ENCODE results near the gene PITX2.

Gene PITX2

DNA sequence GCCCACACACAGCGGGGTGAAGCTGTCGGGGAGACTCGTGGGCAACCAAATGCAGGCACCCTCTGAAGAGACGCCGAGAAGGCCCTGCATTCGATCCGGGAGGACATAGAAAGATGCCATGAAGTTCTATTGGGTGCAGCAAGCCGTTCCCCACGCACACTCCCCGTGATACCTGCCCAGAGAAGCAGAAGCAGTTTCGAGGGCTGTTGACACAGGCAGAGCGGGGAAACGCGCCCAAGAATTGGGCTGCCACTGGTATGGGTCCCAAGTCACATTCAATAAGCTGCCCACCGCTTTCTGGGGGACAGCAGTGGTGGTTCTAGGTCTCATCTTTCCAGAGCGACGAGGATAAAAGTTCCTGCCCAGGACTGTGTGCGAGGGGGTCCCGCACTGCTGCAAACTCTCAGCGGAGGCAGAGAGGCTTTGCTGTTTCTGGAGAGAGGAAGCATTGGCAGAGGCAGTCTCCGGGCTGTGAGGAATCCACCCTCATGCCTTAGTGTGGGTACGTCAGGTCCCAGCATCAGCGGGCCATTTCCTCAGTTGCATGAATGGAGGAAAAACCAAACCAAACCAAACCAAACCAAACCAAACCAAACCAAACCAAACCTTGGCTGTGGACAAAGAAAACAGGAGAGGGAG is 10.1 kb downstream of the PITX2 start:
- Histone ChIP-seq H3K79me2 (ENCODE audit: insufficient read depth, low read length) (no peaks in the 10 kb centered on the region), H4K20me1 (ENCODE audit: insufficient read depth, low read length) (no peaks in the 10 kb centered on the region), H2AFZ (ENCODE audit: low read length) (no peak overlapping the region), H3K4me3 (ENCODE audit: low read depth, low read length, poor library complexity, severe bottlenecking) (no peak overlapping the region), H3K9me3 (ENCODE audit: low read length) (no peaks in the 10 kb centered on the region), H3K4me1 (ENCODE audit: insufficient read depth, low read length, severe bottlenecking) (no peaks in the 10 kb centered on the region), H3K36me3 (ENCODE audit: insufficient read depth, low read length) (no peaks in the 10 kb centered on the region), H3K4me2 (ENCODE audit: low read length) (no peak overlapping the region), H3F3A (ENCODE audit: insufficient read depth, low read length) (no peaks in the 10 kb centered on the region), H3K9me2 (ENCODE audit: low read depth, low read length) (no peaks in the 10 kb centered on the region), H3K27ac (ENCODE audit: low read depth, low read length, poor library complexity, severe bottlenecking) (no peak overlapping the region), H3K27me3 (ENCODE audit: insufficient read depth, low read length) (no peaks in the 10 kb centered on the region), H3K9ac (ENCODE audit: low read length) (no peak overlapping the region)
- TF ChIP-seq, protein P1, sequence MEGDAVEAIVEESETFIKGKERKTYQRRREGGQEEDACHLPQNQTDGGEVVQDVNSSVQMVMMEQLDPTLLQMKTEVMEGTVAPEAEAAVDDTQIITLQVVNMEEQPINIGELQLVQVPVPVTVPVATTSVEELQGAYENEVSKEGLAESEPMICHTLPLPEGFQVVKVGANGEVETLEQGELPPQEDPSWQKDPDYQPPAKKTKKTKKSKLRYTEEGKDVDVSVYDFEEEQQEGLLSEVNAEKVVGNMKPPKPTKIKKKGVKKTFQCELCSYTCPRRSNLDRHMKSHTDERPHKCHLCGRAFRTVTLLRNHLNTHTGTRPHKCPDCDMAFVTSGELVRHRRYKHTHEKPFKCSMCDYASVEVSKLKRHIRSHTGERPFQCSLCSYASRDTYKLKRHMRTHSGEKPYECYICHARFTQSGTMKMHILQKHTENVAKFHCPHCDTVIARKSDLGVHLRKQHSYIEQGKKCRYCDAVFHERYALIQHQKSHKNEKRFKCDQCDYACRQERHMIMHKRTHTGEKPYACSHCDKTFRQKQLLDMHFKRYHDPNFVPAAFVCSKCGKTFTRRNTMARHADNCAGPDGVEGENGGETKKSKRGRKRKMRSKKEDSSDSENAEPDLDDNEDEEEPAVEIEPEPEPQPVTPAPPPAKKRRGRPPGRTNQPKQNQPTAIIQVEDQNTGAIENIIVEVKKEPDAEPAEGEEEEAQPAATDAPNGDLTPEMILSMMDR (IDR thresholded peaks at IDR 0.05; ENCODE audit: low read length): no peak
- no peak for TF ChIP-seq EZH2 (IDR thresholded peaks at IDR 0.05; ENCODE audit: borderline replicate concordance, low read length)

DNA sequence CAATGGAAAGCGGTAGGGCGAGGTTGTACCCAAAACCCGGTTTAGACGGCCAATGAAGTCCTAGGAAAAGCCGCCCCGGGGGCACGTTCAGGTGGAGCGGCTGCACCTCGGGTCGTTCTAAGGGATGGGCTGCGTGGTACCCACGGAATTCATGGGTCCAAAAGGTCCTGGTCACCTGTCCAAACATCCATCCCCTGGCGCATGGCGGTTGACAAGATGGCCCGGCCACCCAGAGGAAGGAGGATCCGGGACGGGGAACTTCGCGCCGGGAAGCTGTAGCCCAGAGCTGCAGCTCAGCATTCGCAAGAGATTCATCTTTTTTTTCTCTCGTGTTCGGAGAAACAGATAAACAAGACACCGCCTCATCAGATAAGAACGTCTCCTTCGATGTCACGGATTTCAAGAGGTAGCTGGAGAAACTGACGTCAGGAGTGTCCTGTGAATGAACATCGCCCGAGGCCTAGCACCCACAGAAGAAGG is 10.9 kb downstream of the PITX2 start:
- H3K36me3 ChIP-seq (ENCODE audit: insufficient read depth, low read length): no peaks in the 10 kb centered on the region
- H3F3A ChIP-seq (ENCODE audit: insufficient read depth, low read length): no peaks in the 10 kb centered on the region
- H3K4me2 ChIP-seq (ENCODE audit: low read length): no peak overlapping the region
- no peaks in the 10 kb centered on the region for H4K20me1 ChIP-seq (ENCODE audit: insufficient read depth, low read length)
- no peaks in the 10 kb centered on the region for H3K4me1 ChIP-seq (ENCODE audit: insufficient read depth, low read length, severe bottlenecking)
- H3K9me3 ChIP-seq (ENCODE audit: low read length): no peaks in the 10 kb centered on the region
- no peaks in the 10 kb centered on the region for H3K79me2 ChIP-seq (ENCODE audit: insufficient read depth, low read length)
- no peaks in the 10 kb centered on the region for H3K27me3 ChIP-seq (ENCODE audit: insufficient read depth, low read length)
- H2AFZ ChIP-seq (ENCODE audit: low read length): no peak overlapping the region
- H3K4me3 ChIP-seq (ENCODE audit: low read depth, low read length, poor library complexity, severe bottlenecking): no peak overlapping the region
- H3K27ac ChIP-seq (ENCODE audit: low read depth, low read length, poor library complexity, severe bottlenecking): no peak overlapping the region
- no peak overlapping the region for H3K9ac ChIP-seq (ENCODE audit: low read length)
- H3K9me2 ChIP-seq (ENCODE audit: low read depth, low read length): no peaks in the 10 kb centered on the region
- no peak for TF ChIP-seq EZH2 (IDR thresholded peaks at IDR 0.05; ENCODE audit: borderline replicate concordance, low read length)
- TF ChIP-seq, protein P1 (IDR thresholded peaks at IDR 0.05; ENCODE audit: low read length): no peak

DNA sequence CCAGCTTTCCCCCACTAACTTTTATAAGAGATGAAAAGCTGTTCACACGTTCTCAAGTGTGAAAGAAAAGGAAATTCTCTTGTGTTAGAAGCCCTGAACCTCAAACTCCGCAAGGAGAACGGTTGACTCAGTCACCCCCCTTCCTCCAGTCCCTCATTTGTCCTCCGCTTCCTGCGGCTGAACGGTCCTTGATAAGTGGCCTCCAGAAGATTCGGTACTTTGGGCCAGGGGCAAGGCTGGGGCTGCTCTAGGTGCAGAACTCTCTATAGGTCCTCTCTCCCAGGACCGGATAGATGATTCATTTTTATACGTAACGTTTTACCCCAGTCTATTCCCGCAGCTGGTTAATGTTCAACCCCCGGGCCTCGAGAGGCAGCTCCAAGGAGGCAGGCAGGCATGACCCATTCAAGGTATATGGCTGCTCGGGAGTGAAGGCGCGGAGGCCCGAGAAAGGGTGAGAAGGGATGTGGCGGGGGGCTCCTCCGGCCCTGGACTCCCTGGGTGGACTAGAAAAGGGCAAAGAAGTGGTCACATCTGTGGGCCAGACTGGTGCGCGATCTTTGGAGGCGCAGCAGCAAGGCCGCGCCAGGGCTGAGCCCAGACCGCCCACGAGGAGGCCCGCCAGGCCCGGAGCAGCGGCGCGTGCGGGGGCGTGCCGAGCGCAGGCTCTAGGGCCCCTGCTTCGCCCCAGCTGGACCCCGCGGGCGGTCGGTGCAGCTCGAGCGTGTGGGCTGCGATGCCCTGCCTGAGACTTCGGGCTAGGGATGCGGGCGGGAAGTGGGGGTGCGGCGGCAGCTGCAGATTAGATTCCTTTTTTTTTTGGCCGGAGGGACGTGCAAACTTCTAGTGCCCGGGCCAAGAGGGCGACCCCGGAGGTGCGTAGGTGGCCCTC is 11.7 kb downstream of the PITX2 start:
- Histone ChIP-seq H3K9me2 (ENCODE audit: low read depth, low read length) (no peaks in the 10 kb centered on the region), H3K79me2 (ENCODE audit: insufficient read depth, low read length) (no peaks in the 10 kb centered on the region), H3K4me3 (ENCODE audit: low read depth, low read length, poor library complexity, severe bottlenecking) (no peak overlapping the region), H3F3A (ENCODE audit: insufficient read depth, low read length) (no peaks in the 10 kb centered on the region), H3K36me3 (ENCODE audit: insufficient read depth, low read length) (no peaks in the 10 kb centered on the region), H3K4me1 (ENCODE audit: insufficient read depth, low read length, severe bottlenecking) (no peaks in the 10 kb centered on the region), H2AFZ (ENCODE audit: low read length) (no peak overlapping the region), H3K27ac (ENCODE audit: low read depth, low read length, poor library complexity, severe bottlenecking) (no peak overlapping the region), H3K4me2 (ENCODE audit: low read length) (no peak overlapping the region), H3K9ac (ENCODE audit: low read length) (no peak overlapping the region), H4K20me1 (ENCODE audit: insufficient read depth, low read length) (no peaks in the 10 kb centered on the region), H3K9me3 (ENCODE audit: low read length) (no peaks in the 10 kb centered on the region), H3K27me3 (ENCODE audit: insufficient read depth, low read length) (no peaks in the 10 kb centered on the region)
- TF ChIP-seq EZH2 (IDR thresholded peaks at IDR 0.05; ENCODE audit: borderline replicate concordance, low read length): no peak
- TF ChIP-seq, protein P1 (IDR thresholded peaks at IDR 0.05; ENCODE audit: low read length): no peak

Data from OCI-LY1 (cell line).